Lower lobe of right lung (tissue), 2 donors: ENCODE measurements around the gene ZNF282. TPM values are rescaled to one million over a fixed set of nuclear protein-coding genes. Genes with fewer than 3 reads are reported as not detected.
A peak's percentile ranks its signal among the peaks of the same experiment; 100 is the strongest.

Source experiments
- ATAC-seq, 2 donors: fragments of 200-7000 bp; cut with Tn5 transposase; one replicate each; pipeline ENCODE4 v1.9.1; 2020 to 2022; ENCODE audit warnings: mild to moderate bottlenecking in 2 of 2, moderate library complexity in 2 of 2
- DNase-seq: peaks from one replicate; pipeline ENCODE4 v3.0.0-alpha.2; 2020
- H3K27ac ChIP-seq: fragments of 200-600 bp; one replicate; pipeline ENCODE4 v1.8.0; 2022
- H3K27me3 ChIP-seq: fragments of 200-600 bp; one replicate; pipeline ENCODE4 v1.8.0; 2022; ENCODE audit warnings: low read depth
- H3K36me3 ChIP-seq: fragments of 200-600 bp; one replicate; pipeline ENCODE4 v1.8.0; 2022; ENCODE audit warnings: mild to moderate bottlenecking
- H3K4me1 ChIP-seq: fragments of 200-600 bp; one replicate; pipeline ENCODE4 v1.8.0; 2022
- H3K4me3 ChIP-seq: fragments of 200-600 bp; one replicate; pipeline ENCODE4 v1.8.0; 2022; ENCODE audit warnings: mild to moderate bottlenecking
- H3K9me3 ChIP-seq: fragments of 200-600 bp; one replicate; pipeline ENCODE4 v1.8.0; 2022
- CTCF ChIP-seq: fragments of 200-600 bp; IDR thresholded peaks from one replicate; pipeline ENCODE4 v1.8.0; 2022; ENCODE audit warnings: antibody characterized with exemption, mild to moderate bottlenecking
- intact Hi-C: fragments of 100-400 bp; cut with DNase I; formaldehyde crosslinking; loops from one replicate; pipeline ENCODE4 v1.11.0; 2022
- total RNA-seq: library from RNA; stranded (reverse); fragmentation: NEBNext Ultra II Directional; extraction: Animal tissue kit (Norgen Biotek cat#: 25700); gene quantifications from one replicate; pipeline ENCODE4 v1.2.1, GENCODE V29; 2021
- donor health status: DM: no; HTN: yes; CAD: no; lungs with severe emphysema.

The ZNF282 gene
- total RNA-seq, 1 donor from 2014 or later: 20.9 TPM

- peaks cover 41% of the 10 kb centered on the region for H3K36me3 ChIP-seq
- intact Hi-C loops: no loop called here
- TF ChIP-seq CTCF: no peak
- no peaks in the 10 kb centered on the region for H3K27me3 ChIP-seq
- peaks cover 9% of the 10 kb centered on the region for H3K4me1 ChIP-seq
- DNase-seq (no peak), ATAC-seq (no peak)
- no peak overlapping the region for H3K4me3 ChIP-seq
- H3K9me3 ChIP-seq: no peaks in the 10 kb centered on the region
- H3K27ac ChIP-seq: no peak overlapping the region
Measured at GRCh38 chr7:149153346-149153745, 42.0 kb upstream of the ZNF282 start.

- intact Hi-C loops: no loop called here
- no peak for ATAC-seq
- TF ChIP-seq CTCF: no peak
Measured at GRCh38 chr7:149154056-149154455, 41.3 kb upstream of the ZNF282 start.

GRCh38 chr7:149156898-149157297, 38.4 kb upstream of the ZNF282 start:
- Histone ChIP-seq H3K36me3 (peaks cover 63% of the 10 kb centered on the region), H3K9me3 (no peaks in the 10 kb centered on the region), H3K4me3 (no peak overlapping the region), H3K27ac (no peak overlapping the region), H3K27me3 (no peaks in the 10 kb centered on the region), H3K4me1 (peaks cover 2% of the 10 kb centered on the region)
- no peak for TF ChIP-seq CTCF
- DNase-seq (no peak), ATAC-seq (no peak)
- intact Hi-C loops: no loop called here

More at GRCh38 chr7:149154056-149154455, 41.3 kb upstream of the ZNF282 start:
- Histone ChIP-seq H3K4me3 (no peak overlapping the region), H3K27me3 (no peaks in the 10 kb centered on the region), H3K4me1 (peaks cover 1% of the 10 kb centered on the region), H3K36me3 (peaks cover 48% of the 10 kb centered on the region), H3K27ac (no peak overlapping the region), H3K9me3 (no peaks in the 10 kb centered on the region)
- DNase-seq: no peak

- peak overlapping the region; percentile 23 for H3K4me3 ChIP-seq
- peaks cover 73% of the 10 kb centered on the region for H3K36me3 ChIP-seq
- H3K9me3 ChIP-seq: no peaks in the 10 kb centered on the region
- peak overlapping the region; percentile 43 for H3K27ac ChIP-seq
- H3K4me1 ChIP-seq: peaks cover 4% of the 10 kb centered on the region
- ATAC-seq (peak; percentile 43 to 84), DNase-seq (no peak)
- intact Hi-C loops: no loop called here
- no peaks in the 10 kb centered on the region for H3K27me3 ChIP-seq
- no peak for TF ChIP-seq CTCF
Measured at GRCh38 chr7:149161241-149161848, 34.0 kb upstream of the ZNF282 start.

- intact Hi-C loops: no loop called here
- Histone ChIP-seq H3K4me3 (no peak overlapping the region), H3K4me1 (peaks cover 4% of the 10 kb centered on the region), H3K36me3 (peaks cover 87% of the 10 kb centered on the region), H3K9me3 (no peaks in the 10 kb centered on the region), H3K27ac (no peak overlapping the region), H3K27me3 (no peaks in the 10 kb centered on the region)
- no peak for TF ChIP-seq CTCF
- no peak for ATAC-seq
- DNase-seq: no peak
Measured at GRCh38 chr7:149166142-149166541, 29.2 kb upstream of the ZNF282 start.
